Measurements from ENCODE around the gene SNRNP70.

Gene SNRNP70

DNA sequence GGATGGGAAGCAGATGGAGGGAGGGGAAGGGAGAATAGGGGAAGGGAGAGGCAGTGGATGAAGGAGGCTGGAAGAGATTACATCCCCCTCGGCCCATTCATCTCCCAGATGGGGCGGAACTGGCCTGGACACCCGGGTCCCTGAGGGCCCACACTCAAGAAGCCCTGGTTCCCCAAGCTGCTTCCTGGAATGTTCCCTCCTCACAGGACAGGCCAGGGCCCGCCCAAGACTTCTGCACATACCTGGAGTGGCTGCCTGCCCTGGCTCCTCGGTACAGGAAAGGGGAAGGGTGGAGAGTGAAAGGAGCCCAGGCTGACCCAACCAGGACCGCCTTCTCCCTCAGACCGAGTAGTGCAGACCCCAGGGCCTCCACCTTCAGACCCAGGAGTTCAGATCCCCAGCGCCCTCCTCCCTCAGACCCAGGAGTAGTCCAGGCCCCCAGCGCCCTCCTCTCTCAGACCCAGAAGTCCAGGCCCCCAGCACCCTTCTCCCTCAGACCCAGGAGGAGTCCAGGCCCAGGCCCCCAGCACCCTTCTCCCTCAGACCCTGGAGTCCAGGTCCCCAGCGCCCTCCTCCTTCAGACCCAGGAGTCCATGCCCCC lies 21.1 kb upstream of the SNRNP70 start:
- ChIA-PET POLR2A (no interaction called here), CTCF (no interaction called here)
- Histone ChIP-seq H3K36me3 (ENCODE audit: control insufficient read depth in 4 of 4, insufficient read depth in 4 of 4, low read length in 3 of 4) (no peaks in the 10 kb centered on the region), H3K4me1 (ENCODE audit: control extremely low read depth in 1 of 4, control insufficient read depth in 4 of 4, insufficient read depth in 4 of 4, low read length in 3 of 4) (peaks cover 0 to 6% (median 0%) of the 10 kb centered on the region in 4 experiments), H3K4me3 (ENCODE audit: control insufficient read depth in 1 of 7, extremely low read depth in 1 of 7, insufficient read depth in 4 of 7, low read depth in 2 of 7, low read length in 6 of 7) (no peak overlapping the region), H3K27me3 (replicated peaks in 2 of 5; ENCODE audit: control insufficient read depth in 4 of 5, insufficient read depth in 5 of 5, low read length in 4 of 5) (peaks cover 2 to 93% (median 31%) of the 10 kb centered on the region in 5 experiments), H3K27ac (ENCODE audit: insufficient read depth in 1 of 2, low read depth in 1 of 2, low read length in 2 of 2, poor library complexity in 1 of 2, severe bottlenecking in 2 of 2) (no peak overlapping the region), H3K9me3 (ENCODE audit: control extremely low read depth in 1 of 5, control insufficient read depth in 4 of 5, insufficient read depth in 2 of 5, low read depth in 1 of 5, low read length in 4 of 5) (peaks cover 0 to 3% (median 0%) of the 10 kb centered on the region in 5 experiments)
- DNase-seq, result no peak
- 57% methylated on average over 5 of the region's 10 CpGs for WGBS (ENCODE audit: insufficient coverage)

DNA sequence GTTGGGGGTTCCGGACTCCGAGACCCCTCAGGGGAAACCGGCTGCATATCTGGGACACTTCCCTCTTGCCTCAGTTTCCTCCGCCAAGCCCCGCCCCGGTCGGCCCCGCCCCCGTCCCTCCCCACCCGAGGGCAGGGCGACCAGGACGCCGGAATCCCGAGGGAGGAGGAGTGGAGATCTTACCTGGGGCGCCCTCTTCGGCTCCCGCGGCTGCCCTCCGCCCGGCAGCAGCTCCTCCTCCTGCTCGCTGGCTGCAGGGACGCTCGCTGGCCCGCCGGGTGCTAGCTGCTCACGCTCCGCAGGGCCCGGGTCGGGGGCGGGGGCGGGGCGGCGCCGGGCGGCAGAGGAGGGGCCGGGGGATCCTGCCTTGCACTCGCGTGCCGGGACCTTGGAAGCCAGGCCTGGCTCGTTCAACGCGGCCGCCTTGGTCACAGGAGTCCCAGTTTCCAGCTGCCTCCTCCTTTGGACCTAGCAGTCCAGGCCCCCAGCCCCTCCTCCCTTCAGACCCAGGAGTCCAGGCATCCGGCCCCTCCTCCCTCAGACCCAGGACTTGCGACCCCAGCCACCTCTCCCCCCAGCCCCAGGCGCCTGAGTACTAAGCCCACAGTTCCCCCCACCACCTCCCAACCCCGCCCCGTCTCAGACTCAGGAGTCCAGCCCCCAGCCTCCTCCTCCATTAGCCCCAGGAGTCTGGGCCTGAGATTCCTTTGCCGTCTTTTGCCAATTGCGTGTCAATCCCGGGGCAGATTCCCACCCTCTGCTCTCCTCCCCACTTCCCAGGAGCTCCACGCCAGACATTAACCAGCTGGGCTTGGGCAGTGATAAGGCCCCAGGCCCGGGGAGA lies 20.3 kb upstream of the SNRNP70 start, which contains the start of gene NTF4:
Gene NTF4 (minus strand): TSS at position 51 of the 844 bp plus-strand sequence. CDS start 2,821 bp downstream, outside the sequence.
- peak within 1 kb of the TSS in 1 of 7 experiments; percentile 16 for H3K4me3 ChIP-seq (ENCODE audit: control insufficient read depth in 1 of 7, extremely low read depth in 1 of 7, insufficient read depth in 4 of 7, low read depth in 2 of 7, low read length in 6 of 7)
- peaks cover 0 to 4% (median 1%) of the 10 kb centered on the region in 5 experiments for H3K9me3 ChIP-seq (ENCODE audit: control extremely low read depth in 1 of 5, control insufficient read depth in 4 of 5, insufficient read depth in 2 of 5, low read depth in 1 of 5, low read length in 4 of 5)
- H3K4me1 ChIP-seq (ENCODE audit: control extremely low read depth in 1 of 4, control insufficient read depth in 4 of 4, insufficient read depth in 4 of 4, low read length in 3 of 4), result peaks cover 0 to 6% (median 0%) of the 10 kb centered on the region in 4 experiments
- H3K27ac ChIP-seq (ENCODE audit: insufficient read depth in 1 of 2, low read depth in 1 of 2, low read length in 2 of 2, poor library complexity in 1 of 2, severe bottlenecking in 2 of 2), result no peak within 1 kb of the TSS
- peaks cover 8 to 96% (median 30%) of the 10 kb centered on the region in 5 experiments for H3K27me3 ChIP-seq (replicated peaks in 2 of 5; ENCODE audit: control insufficient read depth in 4 of 5, insufficient read depth in 5 of 5, low read length in 4 of 5)
- no peaks in the 10 kb centered on the region for H3K36me3 ChIP-seq (ENCODE audit: control insufficient read depth in 4 of 4, insufficient read depth in 4 of 4, low read length in 3 of 4)
- 7% methylated on average over 29 of the region's 53 CpGs for WGBS (ENCODE audit: insufficient coverage)
- CTCF ChIA-PET, result no interaction called here
- POLR2A ChIA-PET, result no interaction called here
- DNase-seq, result peak in 1 of 3 donors; percentile 30

DNA sequence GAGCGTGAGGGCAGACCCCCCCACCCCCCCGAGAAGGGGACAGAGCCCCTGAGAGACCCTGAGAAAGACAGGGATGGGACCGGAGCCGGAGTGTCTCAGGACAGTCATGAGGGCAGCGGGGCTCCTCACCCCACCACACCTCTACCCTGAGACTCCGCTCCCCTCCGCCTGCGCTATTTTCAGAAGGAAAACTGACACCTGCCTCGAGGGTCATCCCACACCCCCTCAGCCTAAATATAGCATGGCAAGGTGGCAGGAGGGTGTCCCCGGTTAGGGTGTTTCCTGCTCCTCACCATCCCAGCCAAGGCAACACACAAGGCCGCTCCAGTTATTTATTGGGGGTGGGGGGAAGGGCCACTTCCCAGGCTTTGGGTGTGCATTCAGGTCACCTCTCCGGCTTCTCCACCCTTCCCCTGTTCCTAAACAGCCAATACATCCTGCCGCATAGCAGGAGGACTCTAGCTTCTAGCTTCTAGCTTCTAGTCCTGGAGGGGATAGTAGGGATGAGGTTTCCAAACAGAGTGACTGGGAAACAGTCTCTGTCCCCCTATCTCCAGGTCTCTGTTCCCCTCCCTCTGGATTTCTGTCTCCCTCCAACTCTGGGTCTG lies 19.2 kb upstream of the SNRNP70 start:
- Histone ChIP-seq H3K4me1 (ENCODE audit: control extremely low read depth in 1 of 4, control insufficient read depth in 4 of 4, insufficient read depth in 4 of 4, low read length in 3 of 4) (peaks cover 0 to 6% (median 0%) of the 10 kb centered on the region in 4 experiments), H3K9me3 (ENCODE audit: control extremely low read depth in 1 of 5, control insufficient read depth in 4 of 5, insufficient read depth in 2 of 5, low read depth in 1 of 5, low read length in 4 of 5) (peaks cover 0 to 10% (median 4%) of the 10 kb centered on the region in 5 experiments), H3K27ac (ENCODE audit: insufficient read depth in 1 of 2, low read depth in 1 of 2, low read length in 2 of 2, poor library complexity in 1 of 2, severe bottlenecking in 2 of 2) (no peak overlapping the region), H3K4me3 (ENCODE audit: control insufficient read depth in 1 of 7, extremely low read depth in 1 of 7, insufficient read depth in 4 of 7, low read depth in 2 of 7, low read length in 6 of 7) (no peak overlapping the region), H3K27me3 (replicated peaks in 2 of 5; ENCODE audit: control insufficient read depth in 4 of 5, insufficient read depth in 5 of 5, low read length in 4 of 5) (peaks cover 8 to 96% (median 30%) of the 10 kb centered on the region in 5 experiments), H3K36me3 (ENCODE audit: control insufficient read depth in 4 of 4, insufficient read depth in 4 of 4, low read length in 3 of 4) (no peaks in the 10 kb centered on the region)
- ChIA-PET CTCF (no interaction called here), POLR2A (interaction anchor here (0.7 kb wide), 1 partner anchor 217 kb away, joined by 3 read pairs; no protein-coding TSS in a partner anchor)
- no CpG with 5 or more reads among the region's 13 CpGs for WGBS (ENCODE audit: insufficient coverage)
- DNase-seq, result no peak

DNA sequence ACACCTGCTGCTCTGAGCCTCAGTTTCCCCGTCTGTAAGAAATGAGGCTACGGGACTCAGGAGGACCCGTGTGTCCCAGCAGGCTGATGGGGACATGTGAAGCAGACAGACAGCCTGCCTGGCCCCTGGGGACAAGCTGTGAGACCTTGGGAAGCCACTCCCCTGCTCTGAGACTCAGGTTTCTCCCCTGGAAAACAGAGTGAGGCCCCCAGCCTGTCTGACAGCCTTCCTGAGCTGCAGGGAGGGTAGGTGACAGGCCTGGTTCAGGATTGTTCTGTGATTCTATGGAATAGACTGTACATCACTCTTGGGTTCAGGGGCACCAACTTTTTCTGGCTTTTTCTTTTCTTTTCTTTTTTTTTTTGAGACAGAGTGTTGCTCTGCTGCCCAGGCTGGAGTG lies 17.7 kb upstream of the SNRNP70 start:
- 68% methylated on average over 3 of the region's 3 CpGs for WGBS (ENCODE audit: insufficient coverage)
- H3K4me1 ChIP-seq (ENCODE audit: control extremely low read depth in 1 of 4, control insufficient read depth in 4 of 4, insufficient read depth in 4 of 4, low read length in 3 of 4), result peaks cover 0 to 4% (median 2%) of the 10 kb centered on the region in 4 experiments
- no peak overlapping the region for H3K4me3 ChIP-seq (ENCODE audit: control insufficient read depth in 1 of 7, extremely low read depth in 1 of 7, insufficient read depth in 4 of 7, low read depth in 2 of 7, low read length in 6 of 7)
- ChIA-PET CTCF (interaction anchor here (1.6 kb wide), 1 partner anchor 157 kb away, joined by 3 read pairs; no protein-coding TSS in a partner anchor), POLR2A (no interaction called here)
- no peaks in the 10 kb centered on the region for H3K36me3 ChIP-seq (ENCODE audit: control insufficient read depth in 4 of 4, insufficient read depth in 4 of 4, low read length in 3 of 4)
- peaks cover 0 to 12% (median 4%) of the 10 kb centered on the region in 5 experiments for H3K9me3 ChIP-seq (ENCODE audit: control extremely low read depth in 1 of 5, control insufficient read depth in 4 of 5, insufficient read depth in 2 of 5, low read depth in 1 of 5, low read length in 4 of 5)
- peaks cover 8 to 95% (median 28%) of the 10 kb centered on the region in 5 experiments for H3K27me3 ChIP-seq (replicated peaks in 2 of 5; ENCODE audit: control insufficient read depth in 4 of 5, insufficient read depth in 5 of 5, low read length in 4 of 5)
- no peak overlapping the region for H3K27ac ChIP-seq (ENCODE audit: insufficient read depth in 1 of 2, low read depth in 1 of 2, low read length in 2 of 2, poor library complexity in 1 of 2, severe bottlenecking in 2 of 2)
- no peak for DNase-seq

DNA sequence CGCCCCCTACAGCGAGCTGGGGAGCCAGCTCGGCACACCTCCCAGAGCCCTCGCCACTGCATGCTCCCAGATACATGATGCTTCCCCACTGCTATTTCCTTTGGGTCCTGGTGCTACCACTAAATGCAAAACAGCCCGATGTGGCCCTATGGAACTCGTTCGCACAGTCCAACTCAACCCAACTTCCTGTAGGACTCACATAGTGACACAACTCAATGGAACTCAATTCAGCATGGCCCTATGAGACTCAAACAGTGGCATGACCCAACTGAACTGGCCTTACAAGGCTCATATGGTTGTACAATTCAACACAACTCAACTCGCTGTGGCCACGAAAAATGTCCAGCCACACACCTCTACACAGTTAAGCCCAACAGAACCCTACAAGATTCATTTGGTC lies 16.2 kb upstream of the SNRNP70 start:
- WGBS (ENCODE audit: insufficient coverage), result 94% methylated on average over 7 of the region's 9 CpGs
- no peak overlapping the region for H3K4me3 ChIP-seq (ENCODE audit: control insufficient read depth in 1 of 7, extremely low read depth in 1 of 7, insufficient read depth in 4 of 7, low read depth in 2 of 7, low read length in 6 of 7)
- DNase-seq, result no peak
- H3K36me3 ChIP-seq (ENCODE audit: control insufficient read depth in 4 of 4, insufficient read depth in 4 of 4, low read length in 3 of 4), result no peaks in the 10 kb centered on the region
- H3K27ac ChIP-seq (ENCODE audit: insufficient read depth in 1 of 2, low read depth in 1 of 2, low read length in 2 of 2, poor library complexity in 1 of 2, severe bottlenecking in 2 of 2), result no peak overlapping the region
- peaks cover 0 to 12% (median 4%) of the 10 kb centered on the region in 5 experiments for H3K9me3 ChIP-seq (ENCODE audit: control extremely low read depth in 1 of 5, control insufficient read depth in 4 of 5, insufficient read depth in 2 of 5, low read depth in 1 of 5, low read length in 4 of 5)
- ChIA-PET CTCF (interaction anchor here (0.9 to 1.4 kb wide), 2 partner anchors 8 to 29 kb away, joined by 3 to 4 read pairs; no protein-coding TSS in a partner anchor), POLR2A (no interaction called here)
- peaks cover 8 to 95% (median 32%) of the 10 kb centered on the region in 5 experiments for H3K27me3 ChIP-seq (replicated peaks in 2 of 5; ENCODE audit: control insufficient read depth in 4 of 5, insufficient read depth in 5 of 5, low read length in 4 of 5)
- peaks cover 0 to 8% (median 6%) of the 10 kb centered on the region in 4 experiments for H3K4me1 ChIP-seq (ENCODE audit: control extremely low read depth in 1 of 4, control insufficient read depth in 4 of 4, insufficient read depth in 4 of 4, low read length in 3 of 4)

DNA sequence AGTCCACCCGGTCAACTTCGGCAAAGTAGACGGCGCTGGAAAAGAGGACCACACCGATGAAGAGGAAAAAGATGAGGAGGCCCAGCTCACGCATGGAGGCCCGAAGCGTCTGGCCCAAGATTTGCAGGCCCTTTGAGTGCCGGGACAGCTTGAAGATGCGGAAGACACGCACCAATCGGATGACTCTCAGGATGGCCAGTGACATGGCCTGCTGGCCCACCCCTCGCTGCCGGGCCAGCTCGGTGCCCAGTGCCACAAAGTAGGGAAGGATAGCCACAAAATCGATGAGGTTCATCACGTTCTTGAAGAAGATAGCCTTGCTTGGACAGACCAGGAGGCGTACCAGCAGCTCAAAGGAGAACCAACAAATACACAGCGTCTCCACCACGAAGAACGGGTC lies 14.8 kb upstream of the SNRNP70 start:
- Histone ChIP-seq H3K27me3 (replicated peaks in 2 of 5; ENCODE audit: control insufficient read depth in 4 of 5, insufficient read depth in 5 of 5, low read length in 4 of 5) (peaks cover 8 to 86% (median 30%) of the 10 kb centered on the region in 5 experiments), H3K27ac (ENCODE audit: insufficient read depth in 1 of 2, low read depth in 1 of 2, low read length in 2 of 2, poor library complexity in 1 of 2, severe bottlenecking in 2 of 2) (no peak overlapping the region), H3K4me1 (ENCODE audit: control extremely low read depth in 1 of 4, control insufficient read depth in 4 of 4, insufficient read depth in 4 of 4, low read length in 3 of 4) (peaks cover 0 to 6% (median 6%) of the 10 kb centered on the region in 4 experiments), H3K9me3 (ENCODE audit: control extremely low read depth in 1 of 5, control insufficient read depth in 4 of 5, insufficient read depth in 2 of 5, low read depth in 1 of 5, low read length in 4 of 5) (peaks cover 0 to 12% (median 4%) of the 10 kb centered on the region in 5 experiments), H3K4me3 (ENCODE audit: control insufficient read depth in 1 of 7, extremely low read depth in 1 of 7, insufficient read depth in 4 of 7, low read depth in 2 of 7, low read length in 6 of 7) (no peak overlapping the region), H3K36me3 (ENCODE audit: control insufficient read depth in 4 of 4, insufficient read depth in 4 of 4, low read length in 3 of 4) (no peaks in the 10 kb centered on the region)
- ChIA-PET CTCF (interaction anchor here (1.0 kb wide), 1 partner anchor 13 kb away, joined by 3 read pairs; no protein-coding TSS in a partner anchor), POLR2A (interaction anchor here (0.6 kb wide), 1 partner anchor 11 kb away, joined by 3 read pairs; no protein-coding TSS in a partner anchor)
- DNase-seq, result no peak
- 97% methylated on average over 21 of the region's 21 CpGs for WGBS (ENCODE audit: insufficient coverage)

All from common myeloid progenitor, CD34-positive (primary cell).